A549 (cell line): ENCODE measurements around the gene INF2. TPM values are rescaled to one million over a fixed set of nuclear protein-coding genes. Genes with fewer than 3 reads are reported as not detected.

Experiments used
- ATAC-seq, 2 experiments: fragments of 200-7000 bp in 1 of 2; fragments of >200 bp in 1 of 2; cut with Nextera tagmentation in 1 of 2; cut with Tn5 transposase in 1 of 2; 3 replicates each; pipeline versions ENCODE4 v1.8.0 to v1.9.1; 2018 to 2020; ENCODE audit warnings: mild to moderate bottlenecking in 1 of 2, moderate library complexity in 1 of 2
- CTCF ChIA-PET: fragments of 300-600 bp; sonication (Branson Sonifier 250); formaldehyde crosslinking; extraction: SDS; loops from one replicate; lab custom pipeline; 2021; ENCODE audit warnings: antibody characterized with exemption, inconsistent platforms; lab: Yijun Ruan, JAX
- POLR2A ChIA-PET: fragments of 350-600 bp; formaldehyde crosslinking; extraction: SDS; loops from one replicate; lab custom pipeline; 2021; ENCODE audit warnings: antibody characterized with exemption, inconsistent platforms; lab: Yijun Ruan, JAX
- DNase-seq, 2 experiments: peaks; one replicate each; pipeline versions ENCODE4 v3.0.0 to v3.0.0-alpha.2; 2011 to 2016; ENCODE audit warnings: low read depth in 1 of 2, low spot score in 1 of 2
- FAIRE-seq: peaks from 2 replicates; lab custom pipeline; 2011; peaks lifted over from hg19 to GRCh38; lab: Jason Lieb, UNC
- H3K27ac ChIP-seq, 2 experiments: fragments of >200 bp; sonication (Bioruptor Twin); formaldehyde crosslinking; 3 replicates each; pipeline ENCODE4 v1.5.1; 2016 to 2017
- H3K4me1 ChIP-seq: fragments of >200 bp; sonication (Bioruptor Twin); formaldehyde crosslinking; 3 replicates; pipeline ENCODE4 v1.6.1; 2016
- H3K4me2 ChIP-seq: fragments of >200 bp; sonication (Bioruptor Twin); formaldehyde crosslinking; 3 replicates; pipeline ENCODE4 v1.6.1; 2016
- H3K4me3 ChIP-seq: fragments of >200 bp; sonication (Bioruptor Twin); formaldehyde crosslinking; 3 replicates; pipeline ENCODE4 v1.5.1; 2016
- H3K9me3 ChIP-seq: fragments of >200 bp; sonication (Bioruptor Twin); formaldehyde crosslinking; 3 replicates; pipeline ENCODE4 v1.6.1; 2016
- BHLHE40 ChIP-seq: IDR thresholded peaks from 2 replicates; pipeline ENCODE4 v1.6.1; 2012; ENCODE audit warnings: low read depth, low read length, inconsistent platforms
- CBX8 ChIP-seq: fragments of 200-600 bp; sonication (generic); IDR thresholded peaks from 2 replicates; pipeline ENCODE4 v1.6.1; 2016
- EP300 ChIP-seq, 2 experiments: fragments of >200 bp; sonication (Bioruptor Twin); formaldehyde crosslinking; IDR thresholded peaks; 2 replicates in 1 of 2; 3 replicates in 1 of 2; pipeline ENCODE4 v1.6.1; 2016 to 2017
- FOSB ChIP-seq: fragments of 250-450 bp; sonication (Bioruptor Pico); IDR thresholded peaks from 2 replicates; pipeline ENCODE4 v1.5.0; 2020; ENCODE audit warnings: mild to moderate bottlenecking, moderate library complexity
- HMGXB4 ChIP-seq: fragments of 250-450 bp; sonication (Bioruptor Pico); IDR thresholded peaks from 2 replicates; pipeline ENCODE4 v1.5.0; 2021; ENCODE audit warnings: mild to moderate bottlenecking, moderate library complexity, borderline replicate concordance
- JUNB ChIP-seq: fragments of >200 bp; sonication (Bioruptor Twin); formaldehyde crosslinking; IDR thresholded peaks from 2 replicates; pipeline ENCODE4 v1.6.1; 2016
- KDM5A ChIP-seq: fragments of 200-600 bp; sonication (generic); IDR thresholded peaks from 2 replicates; pipeline ENCODE4 v1.6.1; 2016; ENCODE audit warnings: antibody characterized with exemption, mild to moderate bottlenecking
- NPAS2 ChIP-seq: fragments of 250-450 bp; sonication (Bioruptor Pico); IDR thresholded peaks from 2 replicates; pipeline ENCODE4 v1.8.0; 2022; ENCODE audit warnings: mild to moderate bottlenecking, moderate library complexity, borderline replicate concordance
- PHF8 ChIP-seq: fragments of 200-600 bp; sonication (generic); IDR thresholded peaks from 2 replicates; pipeline ENCODE4 v1.6.1; 2016; ENCODE audit warnings: low read depth, mild to moderate bottlenecking, antibody characterized with exemption, moderate library complexity, borderline replicate concordance
- POLR2A ChIP-seq: IDR thresholded peaks from 2 replicates; pipeline ENCODE4 v1.6.1; 2012; ENCODE audit warnings: mild to moderate bottlenecking, low read length
- POLR2AphosphoS2 ChIP-seq: conservative IDR thresholded peaks from 2 replicates; pipeline ENCODE4 v1.6.1; 2012; ENCODE audit warnings: low read length, improper control_type of control experiment, inconsistent platforms
- RARB ChIP-seq: fragments of 250-450 bp; sonication (Bioruptor Pico); IDR thresholded peaks from 2 replicates; pipeline ENCODE4 v1.8.0; 2021; ENCODE audit warnings: mild to moderate bottlenecking, moderate library complexity
- RFX5 ChIP-seq: fragments of 450-650 bp; IDR thresholded peaks from 2 replicates; pipeline ENCODE4 v1.7.1; 2014; ENCODE audit warnings: antibody characterized with exemption, mild to moderate bottlenecking, moderate library complexity
- RNF2 ChIP-seq: fragments of 200-600 bp; sonication (generic); IDR thresholded peaks from 2 replicates; pipeline ENCODE4 v1.6.1; 2016; ENCODE audit warnings: low read depth, mild to moderate bottlenecking, antibody characterized with exemption, moderate library complexity, borderline replicate concordance
- SMC3 ChIP-seq: fragments of >200 bp; sonication (Bioruptor Twin); formaldehyde crosslinking; IDR thresholded peaks from 3 replicates; pipeline ENCODE4 v1.6.1; 2018; ENCODE audit warnings: inconsistent platforms
- ZC3H11A ChIP-seq: fragments of 450-650 bp; IDR thresholded peaks from 2 replicates; pipeline ENCODE4 v1.6.1; 2014; ENCODE audit warnings: antibody characterized with exemption, mild to moderate bottlenecking
- ZNF302 ChIP-seq: fragments of 250-450 bp; sonication (Bioruptor Pico); IDR thresholded peaks from 2 replicates; pipeline ENCODE4 v1.9.0; 2021; ENCODE audit warnings: inconsistent platforms, mild to moderate bottlenecking, moderate library complexity
- ZSCAN20 ChIP-seq: fragments of 250-450 bp; sonication (Bioruptor Pico); IDR thresholded peaks from 2 replicates; pipeline ENCODE4 v1.8.0; 2022; ENCODE audit warnings: mild to moderate bottlenecking, moderate library complexity
- WGBS: methylation state at CpG from one replicate; pipeline ENCODE4 v1.1.6; 2017; ENCODE audit errors: missing lambda C conversion rate; 5-methylcytosine and 5-hydroxymethylcytosine counted together
- polyA plus RNA-seq, 4 experiments: library from polyadenylated mRNA; depleted of rRNA in 3 of 4; stranded (reverse); fragments of >200 nt; fragmentation: RNase III in 1 of 4; extraction: RNeasy Plus Mini Kit Qiagen cat#74134 plus additional on column Dnase treatment in 1 of 4; gene quantifications; 2 replicates in 3 of 4; 3 replicates in 1 of 4; pipeline ENCODE4 v1.2.3, GENCODE V29; 2011 to 2017
- TF ChIP-seq, protein P1 (sequence below): IDR thresholded peaks from 2 replicates; pipeline ENCODE4 v1.6.1; 2012
- TF ChIP-seq, protein P2 (sequence below): IDR thresholded peaks from 2 replicates; pipeline ENCODE4 v1.6.1; 2012; ENCODE audit warnings: low read depth, borderline replicate concordance

The INF2 gene
- polyA plus RNA-seq, 2 of the 4 experiments (the other 2 are of a cell fraction): 24.7 to 71.2 TPM

DNA sequence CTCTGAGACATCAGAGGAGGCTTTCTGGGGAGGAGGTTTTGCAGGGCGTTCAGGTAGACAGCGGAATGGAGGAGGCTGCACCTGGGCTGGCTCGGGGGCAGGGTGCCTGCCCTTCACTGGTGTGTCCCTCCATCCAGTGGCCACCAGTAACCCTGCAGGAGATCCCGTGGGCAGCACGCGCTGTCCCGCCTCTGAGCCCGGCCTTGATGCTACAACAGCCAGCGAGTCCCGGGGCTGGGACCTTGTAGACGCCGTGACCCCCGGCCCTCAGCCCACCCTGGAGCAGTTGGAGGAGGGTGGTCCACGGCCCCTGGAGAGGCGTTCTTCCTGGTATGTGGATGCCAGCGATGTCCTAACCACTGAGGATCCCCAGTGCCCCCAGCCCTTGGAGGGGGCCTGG is 24.6 kb downstream of the INF2 start:
- ATAC-seq (no peak), DNase-seq (no peak), FAIRE-seq (no peak)
- ChIA-PET POLR2A (no interaction called here), CTCF (interaction anchor here (3.7 kb wide), 1 partner anchor 10 kb away, joined by 43 read pairs; the partner anchor contains the start of gene ADSS1)
- H3K4me2 ChIP-seq: no peak overlapping the region
- no peaks in the 10 kb centered on the region for H3K9me3 ChIP-seq
- WGBS: 92% methylated on average over 12 of the region's 16 CpGs
- TF ChIP-seq CBX8: no peak
- no peak for TF ChIP-seq NPAS2
- TF ChIP-seq KDM5A: no peak
- no peak for TF ChIP-seq JUNB
- no peak for TF ChIP-seq ZSCAN20
- no peak for TF ChIP-seq POLR2A
- TF ChIP-seq SMC3: no peak
- no peak overlapping the region for H3K27ac ChIP-seq
- no peaks in the 10 kb centered on the region; the same call in 2 of the 3 replicates for H3K4me1 ChIP-seq
- H3K4me3 ChIP-seq: no peak overlapping the region

DNA sequence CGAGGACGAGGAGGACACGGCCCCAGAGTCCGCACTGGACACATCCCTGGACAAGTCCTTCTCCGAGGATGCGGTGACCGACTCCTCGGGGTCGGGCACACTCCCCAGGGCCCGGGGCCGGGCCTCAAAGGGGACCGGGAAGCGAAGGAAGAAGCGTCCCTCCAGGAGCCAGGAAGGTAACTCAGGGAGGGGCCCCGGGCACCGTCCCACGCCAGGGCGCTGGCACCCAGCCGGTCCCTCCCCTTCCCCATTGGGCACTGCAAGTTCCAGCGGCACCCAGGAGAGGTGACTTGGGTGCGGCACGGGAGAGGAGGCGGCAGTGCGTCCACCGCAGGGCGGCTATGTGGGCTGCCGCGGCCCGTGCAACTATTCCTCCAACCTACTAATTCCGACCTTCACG is 25.3 kb downstream of the INF2 start:
- POLR2A ChIA-PET: no interaction called here
- FAIRE-seq: no peak
- no peak for DNase-seq
- ATAC-seq: no peak
- CTCF ChIA-PET: no interaction called here
- no peak overlapping the region for H3K4me2 ChIP-seq
- no peaks in the 10 kb centered on the region for H3K4me1 ChIP-seq
- no peak overlapping the region for H3K27ac ChIP-seq
- no peaks in the 10 kb centered on the region for H3K9me3 ChIP-seq
- 94% methylated on average over 30 of the region's 31 CpGs for WGBS
- TF ChIP-seq NPAS2: no peak
- no peak overlapping the region for H3K4me3 ChIP-seq

DNA sequence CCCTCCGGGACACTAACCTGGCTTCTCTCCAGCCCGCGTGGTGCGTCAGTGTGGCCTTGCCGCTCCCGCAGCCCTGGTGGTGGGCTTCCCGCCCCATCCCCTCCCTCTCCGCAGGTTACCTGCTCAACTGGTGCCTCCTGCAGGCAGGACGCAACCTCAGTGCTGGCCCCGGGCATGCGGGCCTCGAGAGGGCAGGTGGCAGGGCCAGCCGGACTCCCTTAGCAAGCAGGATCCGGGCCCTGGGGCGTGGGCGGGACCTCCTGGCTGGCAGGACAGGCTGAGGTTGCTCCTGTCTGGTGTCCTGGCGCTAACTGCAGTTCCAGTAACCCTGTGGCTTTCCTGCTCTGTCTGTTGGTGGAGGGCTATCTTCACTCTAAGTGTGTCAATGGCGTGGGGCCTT is 26.0 kb downstream of the INF2 start:
- no peak for ATAC-seq
- H3K4me3 ChIP-seq: no peak overlapping the region
- H3K27ac ChIP-seq: no peak overlapping the region
- DNase-seq: no peak
- no peak for FAIRE-seq
- TF ChIP-seq BHLHE40: no peak
- no peak for TF ChIP-seq ZC3H11A
- TF ChIP-seq RFX5: no peak
- no peak for TF ChIP-seq RNF2
- TF ChIP-seq, protein P1, sequence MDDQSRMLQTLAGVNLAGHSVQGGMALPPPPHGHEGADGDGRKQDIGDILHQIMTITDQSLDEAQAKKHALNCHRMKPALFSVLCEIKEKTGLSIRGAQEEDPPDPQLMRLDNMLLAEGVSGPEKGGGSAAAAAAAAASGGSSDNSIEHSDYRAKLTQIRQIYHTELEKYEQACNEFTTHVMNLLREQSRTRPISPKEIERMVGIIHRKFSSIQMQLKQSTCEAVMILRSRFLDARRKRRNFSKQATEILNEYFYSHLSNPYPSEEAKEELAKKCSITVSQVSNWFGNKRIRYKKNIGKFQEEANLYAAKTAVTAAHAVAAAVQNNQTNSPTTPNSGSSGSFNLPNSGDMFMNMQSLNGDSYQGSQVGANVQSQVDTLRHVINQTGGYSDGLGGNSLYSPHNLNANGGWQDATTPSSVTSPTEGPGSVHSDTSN: no peak
- TF ChIP-seq POLR2A: no peak
- no peak for TF ChIP-seq EP300 (IDR thresholded peaks at IDR 0.05)
- TF ChIP-seq HMGXB4 (CRISPR knock-in tag): no peak
- no peak for TF ChIP-seq RARB (CRISPR knock-in tag)
- TF ChIP-seq FOSB (CRISPR knock-in tag): no peak
- TF ChIP-seq POLR2AphosphoS2: no peak
- no peak for TF ChIP-seq PHF8
- no peak for TF ChIP-seq ZNF302 (CRISPR knock-in tag)
- TF ChIP-seq, protein P2, sequence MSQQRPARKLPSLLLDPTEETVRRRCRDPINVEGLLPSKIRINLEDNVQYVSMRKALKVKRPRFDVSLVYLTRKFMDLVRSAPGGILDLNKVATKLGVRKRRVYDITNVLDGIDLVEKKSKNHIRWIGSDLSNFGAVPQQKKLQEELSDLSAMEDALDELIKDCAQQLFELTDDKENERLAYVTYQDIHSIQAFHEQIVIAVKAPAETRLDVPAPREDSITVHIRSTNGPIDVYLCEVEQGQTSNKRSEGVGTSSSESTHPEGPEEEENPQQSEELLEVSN: no peak
- H3K9me3 ChIP-seq: no peaks in the 10 kb centered on the region
- no peak overlapping the region for H3K4me2 ChIP-seq
- POLR2A ChIA-PET: no interaction called here
- CTCF ChIA-PET: interaction anchor here (1.1 kb wide), 1 partner anchor 53 kb away, joined by 3 read pairs; no protein-coding TSS in a partner anchor
- WGBS: 90% methylated on average over 11 of the region's 18 CpGs
- H3K4me1 ChIP-seq: no peaks in the 10 kb centered on the region
